GM19025 (cell line): ENCODE measurements around the gene CST3.

ENCODE experiments used
- ATAC-seq: cut with Tn5 transposase; IDR thresholded peaks from one replicate; pipeline ENCODE4 v1.9.1; 2021; ENCODE audit warnings: mild to moderate bottlenecking, low read depth, moderate library complexity; ENCODE audit not compliant: unreplicated experiment

CST3 gene

DNA sequence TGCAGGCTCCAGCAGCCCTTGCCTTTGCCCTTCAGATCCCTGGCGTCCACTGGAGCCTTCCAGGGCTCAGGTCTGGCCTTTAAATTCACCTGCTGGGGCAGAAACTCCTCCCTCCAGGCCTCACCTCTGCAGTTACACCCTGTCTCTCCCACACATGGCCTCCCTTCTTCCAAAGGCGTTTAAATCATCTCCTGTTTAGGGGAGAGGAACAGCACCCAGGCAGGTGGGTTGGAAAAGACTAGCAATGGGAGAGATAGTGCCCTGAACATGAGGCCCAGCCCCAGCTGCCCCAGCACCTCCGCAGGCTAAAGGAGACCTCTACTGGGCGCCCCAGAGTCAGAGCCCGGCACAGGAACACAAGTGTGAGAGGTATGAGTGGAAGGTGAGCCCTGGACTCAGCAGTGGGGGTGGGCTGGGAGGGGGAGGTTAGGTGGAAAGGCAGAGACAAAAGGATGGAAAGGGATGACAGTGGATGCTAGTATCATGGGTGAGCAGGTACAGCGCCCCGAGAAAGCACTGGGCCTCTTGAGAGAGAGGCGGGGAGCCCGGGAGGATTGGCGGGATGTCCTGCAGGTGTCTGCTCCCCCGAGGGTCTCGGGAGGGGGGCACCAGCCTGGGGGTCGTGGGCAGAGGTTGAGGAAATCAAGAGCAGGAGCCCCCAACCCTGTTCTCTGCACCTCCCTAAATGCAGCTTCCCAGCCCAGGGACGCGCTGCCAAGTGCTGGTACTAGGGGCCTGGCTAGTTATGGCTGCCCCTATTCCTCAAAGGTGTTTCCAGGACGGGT is 31.7 kb downstream of the CST3 start, which contains the start of gene CST9:
TSS of gene CST9 (minus strand) at position 51 of the 785 bp plus-strand sequence. CDS start 53 bp downstream, outside the sequence.
- ATAC-seq, result no peak

DNA sequence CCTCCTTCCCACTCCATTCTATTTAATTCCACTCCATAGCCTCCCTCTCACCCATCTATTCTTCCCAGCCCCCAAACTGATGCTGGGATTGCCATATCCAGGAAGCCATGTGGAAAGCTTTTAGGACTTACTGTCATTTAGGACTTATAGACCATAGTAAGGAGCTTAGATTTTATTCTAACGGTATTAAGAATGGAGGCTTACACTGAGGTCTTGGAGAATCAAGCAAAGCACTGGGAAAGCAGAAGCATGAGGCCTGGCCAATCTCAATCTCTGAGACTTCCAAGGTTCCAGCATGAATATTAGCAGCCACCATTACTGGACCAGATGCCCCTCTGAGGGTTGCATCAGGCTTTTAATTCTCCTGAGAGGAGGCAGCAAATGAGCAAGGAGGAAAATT is 33.4 kb downstream of the CST3 start:
- no peak for ATAC-seq

DNA sequence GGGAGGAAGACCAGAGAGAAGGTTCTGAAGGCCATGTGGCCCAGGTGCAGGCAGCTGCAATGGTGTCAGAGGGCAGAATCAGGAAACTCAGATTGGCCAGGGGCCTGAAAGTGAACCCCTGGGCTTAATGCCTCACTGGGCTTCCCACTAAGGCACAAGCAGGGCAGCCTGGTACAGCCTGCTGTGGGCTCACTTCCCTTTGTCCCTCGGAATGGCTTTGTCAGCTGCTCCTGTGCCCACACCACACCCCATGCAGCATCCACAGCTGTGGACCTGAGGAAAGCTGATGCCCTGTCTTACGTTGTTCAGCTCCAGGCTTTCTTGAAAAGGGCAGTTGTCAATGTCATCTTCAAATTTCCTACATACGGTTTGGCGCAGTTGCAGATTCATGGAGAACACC is 34.4 kb downstream of the CST3 start:
- no peak for ATAC-seq

DNA sequence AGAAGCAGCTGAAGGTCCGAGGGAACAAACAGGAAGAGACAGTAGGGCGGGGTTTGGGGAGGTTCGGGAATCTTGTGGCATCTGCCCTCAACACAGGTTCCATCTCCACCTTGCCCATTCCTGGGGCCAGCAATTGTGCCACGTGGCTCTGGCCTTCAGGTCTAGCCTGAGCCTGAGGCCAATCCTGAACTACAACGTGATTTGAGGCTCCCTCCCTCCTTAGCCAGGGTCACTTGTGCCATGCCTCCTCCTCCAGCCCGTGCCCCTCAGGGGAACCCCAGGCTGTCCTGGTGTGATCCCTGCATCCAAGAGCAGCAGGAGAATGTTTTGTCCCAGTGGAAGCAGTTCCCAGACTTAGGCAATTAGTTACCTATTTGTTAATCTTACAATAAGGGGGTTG is 35.1 kb downstream of the CST3 start:
- ATAC-seq, result no peak

DNA sequence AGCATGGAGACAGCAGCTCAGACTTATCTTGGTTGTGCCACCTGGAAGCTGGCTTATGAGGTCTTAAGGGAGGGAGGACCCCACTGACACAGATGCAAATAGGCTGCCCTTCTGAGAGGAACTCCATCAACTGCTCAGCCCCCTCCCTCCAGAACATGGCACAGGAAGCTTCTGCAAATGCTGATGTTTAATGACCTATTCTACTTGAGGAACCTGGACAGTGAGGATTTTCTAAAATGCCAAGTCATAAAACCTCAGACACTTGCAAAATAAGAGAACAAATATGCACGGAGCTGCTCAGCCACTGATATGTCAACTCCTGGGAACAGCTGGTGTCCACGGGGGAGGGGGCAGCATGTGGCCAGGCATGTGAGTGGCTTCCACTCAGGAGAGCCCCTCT is 35.5 kb downstream of the CST3 start:
- no peak for ATAC-seq

DNA sequence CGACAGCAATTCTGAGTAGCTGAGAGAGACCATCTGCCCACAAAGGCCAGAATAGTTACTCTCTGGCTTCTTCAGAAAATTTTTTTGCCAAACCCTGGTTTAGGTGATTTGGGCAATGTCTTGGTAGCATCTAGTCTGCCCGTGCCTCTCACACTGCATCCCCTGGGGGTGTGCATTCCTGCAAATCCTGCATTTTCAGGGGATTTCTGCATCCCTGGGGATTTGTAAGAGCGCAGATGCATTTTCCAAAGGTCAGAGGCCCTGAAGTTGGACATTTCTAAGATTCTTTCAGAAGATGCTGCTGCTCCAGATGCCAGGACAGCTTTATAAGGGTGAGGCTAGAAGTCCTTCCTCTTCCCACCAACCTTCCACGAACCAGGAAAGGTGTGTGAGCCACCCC is 36.0 kb downstream of the CST3 start:
- no peak for ATAC-seq

DNA sequence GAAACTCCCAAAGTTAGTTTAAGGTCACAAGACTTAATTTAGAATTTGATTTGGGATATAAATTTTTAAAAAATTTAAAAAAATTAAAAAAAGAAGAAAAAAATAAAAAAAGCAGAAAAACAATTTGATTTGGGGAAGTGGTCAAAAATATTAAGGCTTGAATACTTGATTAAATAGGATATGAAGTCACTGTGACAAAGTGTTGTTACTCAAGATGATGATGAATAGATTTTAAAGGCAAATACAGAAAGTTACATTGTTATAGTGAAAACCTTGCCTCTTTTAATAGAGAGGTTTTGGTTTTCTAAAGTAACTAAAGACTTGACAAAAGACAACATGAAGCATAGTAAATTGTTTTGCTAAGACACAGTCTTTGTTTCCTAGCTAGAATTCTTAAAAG is 39.3 kb downstream of the CST3 start:
- ATAC-seq, result no peak

DNA sequence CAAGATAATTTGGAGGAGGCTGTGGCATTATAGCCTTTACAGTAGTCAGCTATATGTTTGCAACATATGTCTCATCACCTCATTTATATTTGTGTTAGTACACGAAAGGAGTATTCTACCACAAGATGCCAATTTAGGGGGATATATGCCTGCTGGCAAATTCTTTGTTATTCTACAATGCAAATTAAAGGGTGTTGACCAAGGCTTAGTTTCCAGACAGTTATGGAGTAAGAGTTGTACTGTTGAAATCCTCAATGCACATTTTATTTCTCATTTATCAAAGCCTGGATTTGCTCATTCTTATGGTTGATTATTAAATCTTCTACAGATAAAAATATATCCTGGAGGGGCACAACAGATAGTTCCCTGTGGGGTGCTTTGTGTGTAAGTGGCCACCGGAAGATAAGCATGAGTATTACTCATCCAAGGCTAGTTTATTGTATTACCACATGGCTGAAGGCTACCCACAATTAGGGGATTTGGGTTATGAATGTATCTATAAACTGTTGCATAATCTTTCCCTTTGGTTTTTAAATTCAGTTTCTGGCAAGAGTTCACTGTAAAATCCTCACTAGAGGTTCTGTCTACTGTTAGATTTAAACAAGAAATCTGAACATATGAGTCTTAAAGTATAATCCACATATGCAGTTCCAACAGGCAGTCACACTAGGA is 41.0 kb downstream of the CST3 start:
- no peak for ATAC-seq

DNA sequence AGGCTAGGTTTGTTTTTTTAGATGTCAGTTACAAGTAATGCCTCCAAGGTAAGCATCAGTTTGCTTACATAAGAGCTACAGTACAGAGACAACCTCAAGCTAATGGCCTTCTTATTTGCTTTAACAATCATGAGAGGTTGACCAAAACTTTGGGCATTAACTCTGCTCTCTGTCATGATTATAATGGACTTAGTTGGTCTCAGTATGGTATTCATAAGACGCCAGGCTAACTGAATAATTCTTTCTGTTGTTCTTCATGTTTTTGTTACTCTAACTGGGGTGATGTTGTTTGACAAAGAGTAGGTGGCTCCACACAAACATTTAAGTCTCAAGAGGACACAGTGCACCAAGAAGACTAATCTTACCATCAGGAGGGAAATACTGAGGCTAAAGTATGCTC is 41.8 kb downstream of the CST3 start:
- no peak for ATAC-seq

DNA sequence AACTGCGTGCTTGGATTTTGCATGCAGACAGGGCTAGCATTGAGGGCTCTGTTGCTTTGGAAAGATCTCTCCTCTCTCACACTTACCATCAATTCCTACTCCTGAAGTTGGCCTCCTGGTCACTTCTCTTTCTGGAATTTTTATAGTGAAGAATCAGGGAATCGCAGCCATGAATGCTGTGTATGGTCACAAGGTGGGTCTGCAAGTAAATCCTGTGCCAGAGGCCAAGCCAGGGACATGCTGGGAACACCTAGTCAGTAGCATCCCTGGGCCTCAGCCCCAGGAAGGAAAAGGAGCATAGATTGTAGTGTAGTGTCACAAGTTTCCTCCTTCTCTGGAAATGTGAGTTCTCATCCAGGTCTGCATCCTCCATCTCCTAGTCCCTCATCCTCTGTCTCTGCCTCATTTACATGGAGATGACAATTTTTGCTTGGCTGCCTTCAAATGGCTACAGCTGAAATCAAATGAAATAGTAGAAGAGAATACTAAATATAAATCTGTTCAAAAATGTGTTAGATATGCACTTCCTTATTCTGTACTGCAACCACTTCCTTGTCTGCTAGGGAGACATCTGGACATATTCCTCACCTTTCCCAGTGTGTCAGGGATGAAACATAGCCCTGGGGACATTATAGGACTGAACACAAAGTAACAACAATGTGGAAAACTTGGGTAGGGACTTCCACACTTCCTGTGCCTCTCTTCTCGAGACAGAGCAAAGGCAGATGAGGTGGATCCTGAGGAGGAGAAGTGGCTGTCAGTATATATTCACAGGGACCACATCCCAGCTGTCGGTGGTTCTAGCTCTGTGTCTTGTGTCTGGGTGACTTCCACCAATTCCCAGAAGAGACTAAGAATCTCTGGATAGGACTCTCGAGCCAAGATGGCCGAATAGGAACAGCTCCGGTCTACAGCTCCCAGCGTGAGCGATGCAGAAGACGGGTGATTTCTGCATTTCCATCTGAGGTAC is 49.0 kb downstream of the CST3 start:
- no peak for ATAC-seq

DNA sequence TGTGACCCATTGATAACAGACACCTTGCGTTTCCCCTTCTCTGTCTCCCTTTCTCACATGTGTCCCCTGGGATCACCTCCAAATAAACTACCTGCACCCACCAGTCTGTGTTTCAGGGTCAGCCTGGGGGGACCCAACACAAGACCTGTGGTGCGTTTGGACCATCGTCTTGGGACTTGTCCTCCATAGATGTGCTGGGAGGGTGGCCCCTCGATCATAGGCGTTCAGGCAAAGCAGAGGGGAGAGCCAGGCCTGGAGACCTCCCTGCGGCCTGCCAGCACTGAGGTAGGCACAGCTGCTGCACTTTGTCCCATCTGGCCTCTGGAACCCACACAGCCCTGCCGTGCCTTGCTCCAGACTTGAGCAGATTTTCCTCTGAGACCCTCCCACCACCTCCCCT is 50.1 kb downstream of the CST3 start:
- ATAC-seq, result no peak

DNA sequence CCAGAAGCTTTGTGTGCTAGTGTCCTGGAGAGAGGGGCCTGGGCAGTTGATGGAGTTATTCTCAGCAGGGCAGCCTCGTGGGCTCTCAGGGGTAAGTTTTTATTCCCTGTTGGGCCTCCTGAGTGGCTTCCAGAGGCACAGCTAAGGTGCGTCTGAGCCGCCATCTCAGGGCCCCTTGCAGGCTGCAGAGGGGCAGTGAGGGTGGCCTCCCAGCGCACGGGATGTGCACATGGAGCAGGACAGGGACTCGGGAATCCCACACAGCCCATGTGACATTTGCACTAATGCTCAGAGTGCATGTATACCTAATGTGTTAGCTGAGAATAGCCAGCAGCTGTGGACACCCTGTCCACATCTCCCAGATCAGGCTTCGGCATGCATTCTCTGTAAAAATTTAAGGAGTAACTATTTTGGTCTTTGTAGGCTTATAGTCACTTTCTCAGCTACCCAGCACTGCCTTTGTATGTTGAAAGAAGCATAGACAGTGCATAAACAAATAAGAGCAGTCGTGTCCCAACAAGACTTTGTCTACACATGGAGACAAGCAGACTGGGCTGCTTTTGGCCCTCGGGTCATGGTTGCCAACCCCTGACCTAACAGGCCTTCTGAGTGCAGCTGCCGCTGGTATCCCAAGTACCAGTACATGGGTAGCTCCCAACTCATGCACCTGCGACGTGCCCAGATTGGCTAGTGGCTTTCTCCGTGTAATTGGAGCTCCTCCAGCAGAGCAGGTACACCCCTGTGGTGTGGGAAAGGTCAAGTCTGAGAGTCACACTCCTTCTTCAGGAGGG is 50.8 kb downstream of the CST3 start:
- ATAC-seq, result no peak

DNA sequence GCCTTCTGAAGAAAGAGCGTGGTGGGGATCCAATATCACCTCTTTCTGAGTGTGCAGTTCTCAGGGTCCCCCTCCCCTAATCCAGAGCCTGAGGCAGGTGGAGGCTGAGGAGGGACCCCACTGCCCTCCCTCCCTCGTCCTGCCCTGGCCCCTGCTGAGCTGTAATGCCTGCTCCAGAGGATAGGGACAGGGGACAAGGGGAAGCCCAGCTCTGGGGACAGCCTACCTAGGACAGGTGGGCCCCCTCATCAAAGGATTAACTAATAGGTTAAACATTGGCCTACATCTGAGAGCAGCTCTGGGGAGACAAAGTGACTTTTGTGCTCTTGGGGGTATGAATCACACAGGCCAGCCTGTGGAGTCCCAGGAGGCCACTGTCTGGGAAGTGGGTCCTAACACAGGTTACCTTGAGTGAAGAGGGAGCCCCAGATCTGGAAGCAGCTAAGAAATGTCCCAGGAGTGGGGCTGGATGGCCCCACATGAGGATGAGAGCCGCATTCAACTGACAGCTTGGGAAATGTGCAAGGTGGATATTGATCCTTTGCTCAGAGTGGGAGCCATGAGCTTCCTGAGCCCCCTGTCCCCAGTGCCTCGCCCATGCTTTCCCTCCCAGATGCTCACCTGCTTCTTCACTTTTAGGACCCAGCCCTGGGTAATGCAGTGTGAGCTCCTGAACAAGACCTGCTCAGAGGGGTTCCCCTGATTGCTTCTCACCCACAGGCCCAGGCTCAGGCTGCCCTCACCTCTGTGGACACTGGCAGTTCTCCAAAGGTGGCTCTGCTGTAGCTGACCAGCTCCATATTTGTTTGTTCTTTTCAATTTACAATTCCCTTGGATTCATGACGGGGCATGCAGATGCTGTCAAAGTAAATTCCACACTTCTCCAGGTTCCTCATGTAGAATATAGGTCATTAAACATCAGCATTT is 51.7 kb downstream of the CST3 start:
- ATAC-seq, result no peak

DNA sequence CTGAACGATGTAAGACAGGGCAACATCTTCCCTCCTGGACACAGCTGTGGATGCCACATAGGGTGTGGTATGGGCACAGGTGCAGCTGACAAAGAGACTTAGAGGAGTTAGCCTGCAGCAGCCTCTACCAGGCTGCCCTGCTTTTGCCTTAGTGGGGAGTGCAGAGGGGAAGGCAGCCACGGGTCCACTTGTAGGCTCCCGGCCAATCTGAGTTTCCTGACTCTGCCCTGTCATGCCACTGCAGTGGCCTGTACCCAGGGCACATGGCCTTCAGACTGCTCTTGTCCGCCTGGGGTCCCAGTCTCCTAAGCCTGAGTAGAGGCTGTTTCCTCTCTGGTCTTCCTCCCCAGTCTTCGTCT is 52.3 kb downstream of the CST3 start:
- no peak for ATAC-seq

DNA sequence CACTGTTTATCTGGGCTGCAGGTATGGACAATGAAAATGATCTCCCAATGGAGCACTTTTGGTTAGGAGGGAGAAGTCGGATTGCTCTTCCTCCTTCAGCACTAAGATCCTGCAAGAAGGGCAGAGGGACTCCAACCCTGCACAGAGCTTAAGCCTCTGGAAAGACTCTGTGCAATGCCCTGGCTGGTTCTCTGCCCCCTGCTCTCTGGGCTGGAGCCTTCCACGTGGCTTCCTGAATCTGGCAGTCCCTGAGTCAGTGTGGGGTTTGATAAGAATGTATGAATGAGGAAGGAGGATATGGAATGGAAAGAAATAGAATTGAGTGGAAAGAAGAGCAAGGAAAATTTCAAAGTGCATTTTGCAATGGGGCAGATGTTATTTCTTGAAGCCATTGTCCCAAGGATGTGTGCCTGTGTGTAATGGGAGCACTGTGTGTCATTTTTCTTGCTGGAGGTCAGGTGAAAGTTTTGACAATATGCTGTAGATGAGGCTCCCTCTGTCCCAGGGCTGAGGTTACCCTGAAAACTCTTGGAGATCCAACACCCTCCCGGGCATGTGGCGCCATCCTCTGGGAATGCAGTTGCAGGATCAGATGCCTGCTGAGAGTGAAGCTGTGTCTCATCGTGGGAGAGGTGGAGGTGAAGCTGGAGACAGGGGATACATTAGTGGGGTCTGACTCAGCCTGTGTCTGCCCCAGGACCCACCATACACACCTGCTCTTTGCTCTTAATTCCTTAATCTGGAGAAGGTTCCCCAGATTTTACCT is 53.1 kb downstream of the CST3 start:
- no peak for ATAC-seq
